Gastrocnemius medialis (tissue), 4 donors: Measurements from ENCODE around the gene HIVEP3.

Experiments used
- POLR2A ChIP-seq, 2 donors: fragments of 450-650 bp; IDR thresholded peaks; one replicate each; pipeline ENCODE4 v1.6.1; 2017; ENCODE audit warnings: antibody characterized with exemption in 2 of 2, mild to moderate bottlenecking in 2 of 2, moderate library complexity in 2 of 2
- TF ChIP-seq, protein P1 (sequence below), 5 experiments: fragments of 450-650 bp in 3 of 5; fragments of 200-600 bp in 2 of 5; sonication (generic) in 2 of 5; IDR thresholded peaks in 4 of 5; conservative IDR thresholded peaks in 1 of 5; 1 replicate in 4 of 5; 2 replicates in 1 of 5; pipeline ENCODE4 v1.5.1; 2016 to 2019; ENCODE audit warnings: antibody characterized with exemption in 5 of 5, mild to moderate bottlenecking in 3 of 5, moderate library complexity in 3 of 5

DNA sequence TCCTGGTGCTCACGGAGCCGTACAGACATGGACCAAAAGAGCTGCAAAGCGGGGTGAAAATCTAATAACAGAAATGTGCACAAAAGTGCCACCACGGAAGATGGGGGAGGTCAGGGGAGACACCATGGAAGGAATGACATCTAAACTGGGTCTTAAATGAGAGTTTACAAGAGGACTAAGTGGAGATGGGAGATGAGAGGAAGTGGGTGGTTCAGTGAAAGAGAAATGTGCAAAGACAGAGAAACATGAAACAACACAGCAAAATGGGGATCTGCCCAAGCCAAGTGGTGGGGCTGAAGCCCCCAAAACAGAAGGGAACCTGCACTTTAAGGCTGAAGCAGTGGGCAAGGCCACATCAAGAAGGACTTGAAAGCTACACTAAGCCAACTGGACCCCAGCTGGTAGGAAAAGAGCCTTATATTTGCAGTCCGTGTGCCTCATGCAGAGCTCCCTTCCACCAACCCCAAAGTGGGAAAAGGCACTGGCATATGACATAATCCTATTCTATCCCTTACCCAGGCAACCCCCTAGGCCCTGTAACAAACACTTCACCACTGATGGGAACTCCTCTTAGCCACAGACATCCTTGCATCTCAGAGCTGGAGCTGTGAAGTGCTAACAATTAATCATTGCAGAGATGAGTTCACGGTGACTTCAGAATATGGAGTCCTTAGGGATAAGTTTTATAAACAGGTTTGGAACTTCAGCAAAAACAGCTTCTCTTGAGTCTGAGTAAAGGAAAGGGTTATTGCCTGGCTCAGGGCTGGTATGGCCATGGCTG is 235.7 kb downstream of the HIVEP3 start:
- no peak for TF ChIP-seq POLR2A (IDR thresholded peaks at IDR 0.05)
- TF ChIP-seq, protein P1, sequence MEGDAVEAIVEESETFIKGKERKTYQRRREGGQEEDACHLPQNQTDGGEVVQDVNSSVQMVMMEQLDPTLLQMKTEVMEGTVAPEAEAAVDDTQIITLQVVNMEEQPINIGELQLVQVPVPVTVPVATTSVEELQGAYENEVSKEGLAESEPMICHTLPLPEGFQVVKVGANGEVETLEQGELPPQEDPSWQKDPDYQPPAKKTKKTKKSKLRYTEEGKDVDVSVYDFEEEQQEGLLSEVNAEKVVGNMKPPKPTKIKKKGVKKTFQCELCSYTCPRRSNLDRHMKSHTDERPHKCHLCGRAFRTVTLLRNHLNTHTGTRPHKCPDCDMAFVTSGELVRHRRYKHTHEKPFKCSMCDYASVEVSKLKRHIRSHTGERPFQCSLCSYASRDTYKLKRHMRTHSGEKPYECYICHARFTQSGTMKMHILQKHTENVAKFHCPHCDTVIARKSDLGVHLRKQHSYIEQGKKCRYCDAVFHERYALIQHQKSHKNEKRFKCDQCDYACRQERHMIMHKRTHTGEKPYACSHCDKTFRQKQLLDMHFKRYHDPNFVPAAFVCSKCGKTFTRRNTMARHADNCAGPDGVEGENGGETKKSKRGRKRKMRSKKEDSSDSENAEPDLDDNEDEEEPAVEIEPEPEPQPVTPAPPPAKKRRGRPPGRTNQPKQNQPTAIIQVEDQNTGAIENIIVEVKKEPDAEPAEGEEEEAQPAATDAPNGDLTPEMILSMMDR (IDR thresholded peaks at IDR 0.05 in 4 of 5, conservative IDR thresholded peaks at IDR 0.05 in 1 of 5), result no peak
